ENCODE results near the gene TTBK2.

GRCh38 chr15:42759093-42759492 lies 161.5 kb downstream of the TTBK2 start:
- no peak for TF ChIP-seq GFI1B (tag by site-specific recombination; IDR thresholded peaks at IDR 0.05)
- TF ChIP-seq, protein P1, sequence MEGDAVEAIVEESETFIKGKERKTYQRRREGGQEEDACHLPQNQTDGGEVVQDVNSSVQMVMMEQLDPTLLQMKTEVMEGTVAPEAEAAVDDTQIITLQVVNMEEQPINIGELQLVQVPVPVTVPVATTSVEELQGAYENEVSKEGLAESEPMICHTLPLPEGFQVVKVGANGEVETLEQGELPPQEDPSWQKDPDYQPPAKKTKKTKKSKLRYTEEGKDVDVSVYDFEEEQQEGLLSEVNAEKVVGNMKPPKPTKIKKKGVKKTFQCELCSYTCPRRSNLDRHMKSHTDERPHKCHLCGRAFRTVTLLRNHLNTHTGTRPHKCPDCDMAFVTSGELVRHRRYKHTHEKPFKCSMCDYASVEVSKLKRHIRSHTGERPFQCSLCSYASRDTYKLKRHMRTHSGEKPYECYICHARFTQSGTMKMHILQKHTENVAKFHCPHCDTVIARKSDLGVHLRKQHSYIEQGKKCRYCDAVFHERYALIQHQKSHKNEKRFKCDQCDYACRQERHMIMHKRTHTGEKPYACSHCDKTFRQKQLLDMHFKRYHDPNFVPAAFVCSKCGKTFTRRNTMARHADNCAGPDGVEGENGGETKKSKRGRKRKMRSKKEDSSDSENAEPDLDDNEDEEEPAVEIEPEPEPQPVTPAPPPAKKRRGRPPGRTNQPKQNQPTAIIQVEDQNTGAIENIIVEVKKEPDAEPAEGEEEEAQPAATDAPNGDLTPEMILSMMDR (tag by site-specific recombination; IDR thresholded peaks at IDR 0.05) = no peak

Measured in HEK293 (cell line).